Coronary artery (tissue), 2 donors: ENCODE data around the gene PFKL.

Experiments
- DNase-seq: peaks from one replicate; pipeline ENCODE4 v3.0.0-alpha.2; 2017; ENCODE audit warnings: low spot score
- H3K27ac ChIP-seq, 2 donors: fragments of 200-600 bp; sonication (generic); one replicate each; pipeline ENCODE4 v1.5.1; 2016 to 2019
- H3K4me3 ChIP-seq: fragments of 200-600 bp; sonication (generic); 2 replicates; pipeline ENCODE4 v1.5.1; 2016; ENCODE audit warnings: mild to moderate bottlenecking, moderate library complexity
- TF ChIP-seq, protein P1 (sequence below): fragments of 200-600 bp; sonication (generic); IDR thresholded peaks from one replicate; pipeline ENCODE4 v1.5.1; 2019; ENCODE audit warnings: antibody characterized with exemption

The PFKL gene

DNA sequence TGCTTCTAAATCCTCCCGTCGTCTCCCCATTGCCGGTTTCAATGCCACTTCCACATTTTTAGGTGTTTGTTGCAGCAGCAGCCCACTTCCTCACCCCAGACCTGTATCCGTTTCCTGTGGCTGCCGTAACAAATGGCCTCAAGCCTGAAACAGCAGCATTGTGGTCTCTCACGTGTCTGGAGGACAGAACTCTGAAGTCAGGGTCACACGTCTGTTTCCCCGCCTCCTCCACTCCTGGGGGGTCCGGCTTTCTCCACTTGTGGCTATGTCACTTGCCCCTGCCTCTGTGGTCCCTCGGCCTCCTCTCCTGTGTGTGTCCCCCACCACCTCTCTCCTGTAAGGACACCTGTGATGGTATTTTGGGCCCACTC lies 75.4 kb downstream of the PFKL start:
- peak; percentile 58 for DNase-seq
- no peak overlapping the region for H3K27ac ChIP-seq
- TF ChIP-seq, protein P1, sequence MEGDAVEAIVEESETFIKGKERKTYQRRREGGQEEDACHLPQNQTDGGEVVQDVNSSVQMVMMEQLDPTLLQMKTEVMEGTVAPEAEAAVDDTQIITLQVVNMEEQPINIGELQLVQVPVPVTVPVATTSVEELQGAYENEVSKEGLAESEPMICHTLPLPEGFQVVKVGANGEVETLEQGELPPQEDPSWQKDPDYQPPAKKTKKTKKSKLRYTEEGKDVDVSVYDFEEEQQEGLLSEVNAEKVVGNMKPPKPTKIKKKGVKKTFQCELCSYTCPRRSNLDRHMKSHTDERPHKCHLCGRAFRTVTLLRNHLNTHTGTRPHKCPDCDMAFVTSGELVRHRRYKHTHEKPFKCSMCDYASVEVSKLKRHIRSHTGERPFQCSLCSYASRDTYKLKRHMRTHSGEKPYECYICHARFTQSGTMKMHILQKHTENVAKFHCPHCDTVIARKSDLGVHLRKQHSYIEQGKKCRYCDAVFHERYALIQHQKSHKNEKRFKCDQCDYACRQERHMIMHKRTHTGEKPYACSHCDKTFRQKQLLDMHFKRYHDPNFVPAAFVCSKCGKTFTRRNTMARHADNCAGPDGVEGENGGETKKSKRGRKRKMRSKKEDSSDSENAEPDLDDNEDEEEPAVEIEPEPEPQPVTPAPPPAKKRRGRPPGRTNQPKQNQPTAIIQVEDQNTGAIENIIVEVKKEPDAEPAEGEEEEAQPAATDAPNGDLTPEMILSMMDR: no peak
- no peak overlapping the region for H3K4me3 ChIP-seq

DNA sequence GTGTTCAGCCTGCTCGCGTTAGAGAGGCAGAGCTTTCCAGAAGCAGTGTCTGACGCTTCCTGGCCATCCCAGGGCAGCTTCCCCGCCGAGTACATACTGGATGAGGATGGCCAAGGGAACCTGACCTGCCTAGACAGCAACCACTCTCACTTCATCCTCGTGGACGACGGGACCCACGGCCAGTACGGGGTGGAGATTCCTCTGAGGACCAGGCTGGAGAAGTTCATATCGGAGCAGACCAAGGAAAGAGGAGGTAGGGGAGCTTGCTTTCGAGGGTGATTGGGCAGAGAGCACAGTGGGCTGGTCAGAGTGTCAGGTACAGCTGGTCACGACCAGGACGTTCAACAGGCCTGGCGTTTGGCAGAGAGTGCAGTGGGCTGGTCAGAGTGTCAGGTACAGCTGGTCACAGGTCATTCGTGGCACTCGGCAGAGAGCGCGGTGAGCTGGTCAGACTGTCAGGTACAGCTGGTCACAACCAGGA lies 75.9 kb downstream of the PFKL start:
- TF ChIP-seq, protein P1: no peak
- DNase-seq: peak; percentile 61
- H3K27ac ChIP-seq: no peak overlapping the region
- H3K4me3 ChIP-seq: no peak overlapping the region

DNA sequence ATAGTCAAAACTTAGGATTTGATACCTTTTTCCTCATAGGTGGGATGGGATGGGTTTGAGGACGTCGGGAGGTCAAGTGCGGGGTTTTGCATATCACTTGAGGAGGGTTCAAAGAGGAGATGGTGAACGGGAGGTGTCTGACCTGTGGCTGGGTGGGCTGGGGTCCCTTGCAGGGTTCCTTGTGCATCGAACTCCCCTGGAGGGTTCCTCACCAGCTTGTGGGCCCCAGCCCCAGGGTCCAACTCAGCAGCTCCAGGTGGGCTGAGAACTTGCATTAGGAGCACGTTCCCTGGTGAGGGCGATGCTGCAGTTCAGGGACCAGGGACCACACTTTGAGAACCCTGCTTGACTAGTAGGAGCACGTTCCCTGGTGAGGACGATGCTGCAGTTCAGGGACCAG lies 76.8 kb downstream of the PFKL start:
- no peak overlapping the region for H3K27ac ChIP-seq
- DNase-seq: peak; percentile 38
- H3K4me3 ChIP-seq: no peak overlapping the region
- TF ChIP-seq, protein P1: no peak
